ENCODE results near the gene CAV1. TPM values are rescaled to one million over a fixed set of nuclear protein-coding genes. Genes with fewer than 3 reads are reported as not detected.

The CAV1 gene
- total RNA-seq, 1 donor from 2014 or later = 14.4 TPM

DNA sequence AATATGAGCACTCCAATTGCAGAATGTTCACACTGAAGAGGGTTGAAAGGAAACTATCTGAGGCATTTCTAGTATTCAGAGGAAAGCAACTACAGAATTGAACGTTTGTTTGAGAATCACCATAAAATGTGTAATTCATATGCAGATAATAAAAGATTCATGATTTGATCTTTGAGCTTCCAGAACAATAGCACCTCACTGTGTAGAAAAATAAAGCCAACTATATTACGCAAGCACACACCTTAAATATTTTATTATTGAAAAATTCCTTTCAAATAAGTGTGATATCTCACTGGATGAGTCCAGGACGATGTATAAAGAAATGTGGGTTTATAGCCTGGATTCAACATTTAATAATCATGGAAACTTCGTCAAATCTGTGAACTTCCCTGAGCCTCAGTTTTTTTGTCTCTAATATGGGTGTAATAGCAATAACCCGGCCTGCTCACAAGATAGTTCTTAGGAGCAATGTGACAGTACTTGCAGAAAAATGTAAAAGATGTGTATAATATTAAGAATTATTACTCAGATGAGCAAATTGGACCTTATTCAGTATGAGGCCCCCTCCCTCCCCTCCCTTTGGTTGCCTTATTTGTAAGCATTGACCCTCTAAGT, 36.8 kb upstream of the CAV1 start:
- Mint-ChIP-seq H3K4me3 (no peak overlapping the region), H3K27ac (no peak overlapping the region), H3K4me1 (ENCODE audit: unreplicated experiment) (no peaks in the 10 kb centered on the region), H3K27me3 (no peaks in the 10 kb centered on the region), H3K9me3 (no peaks in the 10 kb centered on the region), H3K36me3 (no peaks in the 10 kb centered on the region)
- no peak for DNase-seq (ENCODE audit: extremely low spot score, unreplicated experiment)
- TF ChIP-seq, protein P1, sequence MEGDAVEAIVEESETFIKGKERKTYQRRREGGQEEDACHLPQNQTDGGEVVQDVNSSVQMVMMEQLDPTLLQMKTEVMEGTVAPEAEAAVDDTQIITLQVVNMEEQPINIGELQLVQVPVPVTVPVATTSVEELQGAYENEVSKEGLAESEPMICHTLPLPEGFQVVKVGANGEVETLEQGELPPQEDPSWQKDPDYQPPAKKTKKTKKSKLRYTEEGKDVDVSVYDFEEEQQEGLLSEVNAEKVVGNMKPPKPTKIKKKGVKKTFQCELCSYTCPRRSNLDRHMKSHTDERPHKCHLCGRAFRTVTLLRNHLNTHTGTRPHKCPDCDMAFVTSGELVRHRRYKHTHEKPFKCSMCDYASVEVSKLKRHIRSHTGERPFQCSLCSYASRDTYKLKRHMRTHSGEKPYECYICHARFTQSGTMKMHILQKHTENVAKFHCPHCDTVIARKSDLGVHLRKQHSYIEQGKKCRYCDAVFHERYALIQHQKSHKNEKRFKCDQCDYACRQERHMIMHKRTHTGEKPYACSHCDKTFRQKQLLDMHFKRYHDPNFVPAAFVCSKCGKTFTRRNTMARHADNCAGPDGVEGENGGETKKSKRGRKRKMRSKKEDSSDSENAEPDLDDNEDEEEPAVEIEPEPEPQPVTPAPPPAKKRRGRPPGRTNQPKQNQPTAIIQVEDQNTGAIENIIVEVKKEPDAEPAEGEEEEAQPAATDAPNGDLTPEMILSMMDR (conservative IDR thresholded peaks at IDR 0.05) = no peak

- Mint-ChIP-seq H3K9me3 (no peaks in the 10 kb centered on the region), H3K27ac (no peak overlapping the region), H3K27me3 (no peaks in the 10 kb centered on the region), H3K36me3 (no peaks in the 10 kb centered on the region), H3K4me3 (no peak overlapping the region), H3K4me1 (ENCODE audit: unreplicated experiment) (no peaks in the 10 kb centered on the region)
- DNase-seq (ENCODE audit: extremely low spot score, unreplicated experiment) = no peak
- TF ChIP-seq, protein P1 (conservative IDR thresholded peaks at IDR 0.05) = no peak
These were observed 34.5 kb upstream of the CAV1 start for GRCh38 chr7:116490351-116490750.

DNA sequence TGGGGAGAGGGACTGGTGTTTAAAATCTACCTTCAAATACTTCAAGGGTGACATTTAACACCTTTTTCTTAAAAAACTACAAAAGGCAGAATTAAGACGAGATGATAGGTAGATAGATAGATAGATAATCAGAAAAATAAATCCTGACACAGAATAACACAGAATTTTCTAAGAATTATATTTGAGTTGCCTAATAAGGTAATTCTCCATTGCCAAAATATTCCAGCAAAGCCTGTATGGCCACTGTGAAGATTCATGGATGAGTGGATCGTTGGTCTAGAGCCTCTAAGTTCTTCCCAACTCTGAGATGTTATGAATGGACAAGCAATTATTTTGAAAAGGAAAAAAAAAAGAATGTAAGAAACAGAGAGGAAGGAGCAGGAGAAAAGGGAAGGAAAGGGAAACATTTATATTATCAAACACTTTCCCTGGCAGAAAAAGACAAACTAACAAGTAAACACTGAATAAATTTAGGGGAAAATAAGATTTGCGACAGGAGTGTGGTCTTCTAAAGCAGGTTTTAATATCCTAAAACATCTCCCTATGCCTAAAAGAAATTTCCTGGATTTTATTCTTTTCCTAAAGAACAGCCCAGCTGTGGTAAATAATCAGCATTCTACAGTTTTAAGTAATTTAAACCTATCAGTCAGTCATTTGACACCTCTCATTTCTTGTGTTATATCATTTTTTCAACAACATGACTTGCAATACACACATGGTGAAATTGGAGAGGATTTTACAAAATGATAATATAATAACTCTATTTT, 32.8 kb upstream of the CAV1 start:
- no peaks in the 10 kb centered on the region for H3K27me3 Mint-ChIP-seq
- TF ChIP-seq, protein P1 (conservative IDR thresholded peaks at IDR 0.05) = no peak
- DNase-seq (ENCODE audit: extremely low spot score, unreplicated experiment) = no peak
- H3K4me1 Mint-ChIP-seq (ENCODE audit: unreplicated experiment) = no peaks in the 10 kb centered on the region
- peaks cover 4% of the 10 kb centered on the region for H3K9me3 Mint-ChIP-seq
- no peak overlapping the region for H3K4me3 Mint-ChIP-seq
- no peak overlapping the region for H3K27ac Mint-ChIP-seq
- no peaks in the 10 kb centered on the region for H3K36me3 Mint-ChIP-seq

- Mint-ChIP-seq H3K4me3 (no peak overlapping the region), H3K4me1 (ENCODE audit: unreplicated experiment) (no peaks in the 10 kb centered on the region), H3K36me3 (no peaks in the 10 kb centered on the region), H3K27ac (no peak overlapping the region), H3K9me3 (peaks cover 4% of the 10 kb centered on the region), H3K27me3 (no peaks in the 10 kb centered on the region)
- TF ChIP-seq, protein P1 (conservative IDR thresholded peaks at IDR 0.05) = no peak
- no peak for DNase-seq (ENCODE audit: extremely low spot score, unreplicated experiment)
These were observed 32.2 kb upstream of the CAV1 start for GRCh38 chr7:116492654-116493109.

DNA sequence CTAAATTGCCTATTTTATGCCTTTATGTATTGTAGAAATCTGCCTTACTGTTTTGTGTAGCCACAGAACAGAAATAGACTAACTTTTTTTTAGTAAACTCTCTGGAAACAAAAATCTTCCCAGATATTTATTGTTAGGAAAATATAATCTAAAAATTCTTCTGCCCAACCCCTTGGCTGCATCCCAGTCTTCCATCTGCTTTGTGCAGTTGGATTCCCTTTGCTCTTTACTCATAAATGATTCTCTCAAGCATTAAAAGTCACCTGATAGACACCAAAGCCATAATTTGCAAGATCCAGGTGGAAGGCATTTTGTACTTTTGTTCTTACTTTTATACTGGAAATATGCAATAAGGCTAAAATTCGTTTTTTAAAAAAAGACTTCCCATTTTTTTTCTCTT, 31.4 kb upstream of the CAV1 start:
- peaks cover 4% of the 10 kb centered on the region for H3K9me3 Mint-ChIP-seq
- H3K27ac Mint-ChIP-seq = no peak overlapping the region
- H3K36me3 Mint-ChIP-seq = no peaks in the 10 kb centered on the region
- H3K4me3 Mint-ChIP-seq = no peak overlapping the region
- H3K27me3 Mint-ChIP-seq = peaks cover 4% of the 10 kb centered on the region
- DNase-seq (ENCODE audit: extremely low spot score, unreplicated experiment) = no peak
- TF ChIP-seq, protein P1 (conservative IDR thresholded peaks at IDR 0.05) = no peak
- H3K4me1 Mint-ChIP-seq (ENCODE audit: unreplicated experiment) = no peaks in the 10 kb centered on the region
